SIG-M5 treated with dmso at 0.1 percent for 504 hours (cell line): ENCODE data around the gene CD300LB.
"Not testable (repeated sequence)": the region's sequence is repeated elsewhere in the genome, so short reads cannot be mapped to it uniquely, and the experiment has no call there.

Experiments used
- DNase-seq: peaks from one replicate; lab custom pipeline; 2025; ENCODE audit not compliant: unreplicated experiment; lab: John Stamatoyannopoulos, UW

The CD300LB gene

DNA sequence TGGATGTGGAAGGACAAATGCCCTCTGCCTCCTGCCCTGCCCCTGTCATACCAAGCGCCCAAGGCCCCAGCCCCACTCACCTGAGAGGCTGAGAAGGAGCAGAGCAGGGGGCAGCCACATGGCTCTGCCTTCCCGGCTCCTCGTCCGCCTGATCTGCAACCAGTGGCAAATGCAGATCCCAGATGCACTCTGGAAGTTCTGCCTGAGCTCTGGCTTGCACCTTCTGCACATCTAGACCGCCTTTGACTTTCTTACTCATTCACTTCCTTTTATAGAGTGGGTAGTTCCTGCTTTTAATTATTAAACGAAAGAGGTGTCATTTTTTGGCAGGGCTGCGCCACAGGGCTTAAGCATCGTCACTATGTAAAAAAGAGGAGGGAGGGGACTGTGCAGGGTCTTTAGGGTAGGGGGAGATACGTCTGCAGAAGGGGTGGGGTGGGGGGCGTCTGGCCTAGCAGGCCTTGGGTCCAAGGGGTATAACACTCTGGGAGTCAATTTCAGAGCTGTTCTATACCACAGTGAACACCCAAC lies at the start of gene CD300LB:
CD300LB (minus strand) TSS at position 245 of the 531 bp plus-strand sequence; CDS start at position 120, 125 bp downstream.
- DNase-seq = peak; percentile 55

DNA sequence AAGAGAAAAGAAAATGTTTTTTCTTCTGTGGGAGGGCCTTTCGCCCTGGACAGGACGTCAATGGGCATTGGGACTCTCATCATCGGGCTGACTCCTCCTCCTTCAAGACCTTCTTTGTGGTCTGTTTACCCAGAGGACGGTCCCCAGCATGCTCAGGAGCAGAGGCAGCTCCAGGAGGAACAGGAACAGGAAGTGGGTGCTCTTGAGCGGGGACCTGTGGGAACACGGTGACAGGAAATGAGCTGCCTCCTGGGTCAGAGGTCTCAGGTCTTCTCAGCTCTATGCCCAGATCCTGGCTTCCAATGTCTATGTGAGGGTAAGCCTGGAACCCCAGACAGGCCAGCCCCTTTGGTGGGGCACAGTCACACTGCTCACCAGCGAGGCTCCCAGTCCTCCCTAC lies 48.6 kb upstream of the CD300LB start:
- DNase-seq = no peak

DNA sequence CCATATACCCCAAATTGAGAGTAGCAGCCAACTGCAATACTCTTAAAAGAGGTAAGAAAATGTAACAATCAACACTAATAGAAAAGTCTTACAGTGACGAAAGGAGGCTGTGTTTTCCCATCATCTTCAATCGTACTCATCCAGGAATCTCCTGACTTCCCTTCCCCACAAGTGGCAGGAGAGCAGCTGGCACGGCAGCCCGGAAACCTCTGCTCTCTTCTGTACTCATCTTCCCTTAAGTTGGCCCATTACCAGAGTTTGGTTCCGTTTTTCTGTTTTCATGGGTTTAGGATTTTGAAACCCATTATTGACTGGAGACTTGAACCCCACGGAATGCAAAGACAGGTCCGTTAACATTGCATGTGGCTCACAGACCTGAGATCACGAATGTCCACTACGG lies 47.7 kb upstream of the CD300LB start:
- DNase-seq = no peak

DNA sequence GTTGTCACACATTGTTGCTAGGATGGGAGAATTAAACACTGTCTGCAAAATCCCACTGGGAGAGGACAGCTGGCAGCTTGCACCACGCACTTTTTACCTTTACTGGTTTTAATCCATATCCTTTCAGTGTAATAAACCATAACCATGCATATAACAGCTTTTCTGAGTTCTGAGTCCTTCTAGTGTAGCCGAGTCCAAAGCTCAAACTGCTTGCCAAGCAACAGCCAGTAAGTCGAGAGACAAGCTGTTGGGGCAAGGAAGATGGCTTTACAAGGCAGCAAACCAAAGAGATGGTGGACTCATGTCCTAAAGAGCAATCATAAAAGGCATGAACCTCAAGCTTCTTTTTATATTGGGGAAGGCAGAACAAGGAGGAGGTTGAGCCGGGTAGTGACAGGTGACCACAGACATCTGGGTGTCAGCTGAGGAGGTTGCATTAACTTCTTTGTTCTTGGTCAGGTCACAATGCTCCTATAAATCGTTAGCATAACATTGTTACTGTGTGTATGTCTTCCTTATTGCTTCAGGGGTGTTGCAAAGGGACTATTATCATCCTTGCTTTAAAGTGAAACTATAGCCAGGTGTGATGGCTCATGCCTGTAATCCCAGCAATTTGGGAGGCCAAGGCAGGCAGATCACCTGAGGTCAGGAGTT lies 43.3 kb upstream of the CD300LB start:
- DNase-seq = no peak

DNA sequence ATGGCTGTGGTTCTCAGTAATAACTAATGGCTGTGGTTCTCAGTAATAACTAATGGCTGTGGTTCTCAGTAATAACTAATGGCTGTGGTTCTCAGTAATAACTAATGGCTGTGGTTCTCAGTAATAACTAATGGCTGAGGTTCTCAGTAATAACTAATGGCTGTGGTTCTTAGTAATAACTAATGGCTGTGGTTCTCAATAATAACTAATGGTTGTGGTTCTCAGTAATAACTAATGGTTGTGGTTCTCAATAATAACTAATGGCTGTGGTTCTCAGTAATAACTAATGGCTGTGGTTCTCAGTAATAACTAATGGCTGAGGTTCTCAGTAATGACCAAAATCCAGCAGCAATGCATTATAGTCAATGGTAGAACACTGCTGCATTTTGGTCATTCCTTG lies 42.4 kb upstream of the CD300LB start:
- not testable (repeated sequence) for DNase-seq

DNA sequence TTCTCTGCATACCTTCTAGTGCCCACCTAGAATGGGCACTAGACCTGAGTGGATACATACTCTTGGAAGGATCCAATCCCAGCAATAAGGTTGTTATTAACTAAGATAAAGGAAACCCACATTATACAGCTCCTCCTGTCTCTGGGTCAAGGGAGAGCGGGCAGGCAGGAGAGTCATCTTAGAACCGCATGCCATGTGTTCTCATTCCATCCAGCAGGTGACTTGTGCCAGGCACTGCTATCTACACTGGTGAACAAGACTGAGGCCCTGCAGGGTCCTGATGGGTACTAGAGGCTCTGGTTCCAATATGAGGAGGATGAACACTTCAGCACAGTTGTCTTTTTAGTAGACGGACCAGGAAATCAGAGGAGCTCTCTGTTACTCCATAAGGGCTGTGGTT lies 41.9 kb upstream of the CD300LB start:
- DNase-seq = no peak

DNA sequence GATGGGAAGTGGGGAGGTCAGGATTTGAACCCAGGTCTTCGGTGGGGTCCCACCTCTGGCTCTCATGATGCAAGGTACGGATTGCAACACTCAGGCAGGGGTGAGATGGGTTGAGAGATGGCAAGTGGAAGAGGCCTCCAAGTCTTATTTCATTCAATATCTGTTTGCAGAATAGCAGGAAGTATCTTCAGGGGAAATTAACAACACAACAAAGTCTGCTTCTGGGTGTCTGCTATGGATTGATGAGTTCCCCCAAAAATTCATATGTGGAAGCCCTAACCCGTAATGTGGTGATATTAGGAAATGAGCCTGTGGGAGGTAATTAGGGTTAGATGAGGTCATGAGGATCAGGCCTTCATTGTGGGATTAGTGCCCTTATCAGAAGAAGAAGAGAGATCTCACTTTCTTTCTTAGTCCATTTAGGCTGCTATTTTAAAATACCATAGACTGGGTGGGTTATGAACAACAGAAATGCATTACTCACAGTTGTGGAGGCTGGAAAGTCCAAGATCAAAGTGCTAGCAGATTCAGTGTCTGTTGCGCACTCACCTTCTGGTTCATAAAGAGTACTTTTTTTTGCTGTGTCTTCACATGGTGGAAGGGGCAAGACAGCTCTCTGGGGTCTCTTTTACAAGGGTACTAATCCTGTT lies 40.5 kb upstream of the CD300LB start:
- no peak for DNase-seq

DNA sequence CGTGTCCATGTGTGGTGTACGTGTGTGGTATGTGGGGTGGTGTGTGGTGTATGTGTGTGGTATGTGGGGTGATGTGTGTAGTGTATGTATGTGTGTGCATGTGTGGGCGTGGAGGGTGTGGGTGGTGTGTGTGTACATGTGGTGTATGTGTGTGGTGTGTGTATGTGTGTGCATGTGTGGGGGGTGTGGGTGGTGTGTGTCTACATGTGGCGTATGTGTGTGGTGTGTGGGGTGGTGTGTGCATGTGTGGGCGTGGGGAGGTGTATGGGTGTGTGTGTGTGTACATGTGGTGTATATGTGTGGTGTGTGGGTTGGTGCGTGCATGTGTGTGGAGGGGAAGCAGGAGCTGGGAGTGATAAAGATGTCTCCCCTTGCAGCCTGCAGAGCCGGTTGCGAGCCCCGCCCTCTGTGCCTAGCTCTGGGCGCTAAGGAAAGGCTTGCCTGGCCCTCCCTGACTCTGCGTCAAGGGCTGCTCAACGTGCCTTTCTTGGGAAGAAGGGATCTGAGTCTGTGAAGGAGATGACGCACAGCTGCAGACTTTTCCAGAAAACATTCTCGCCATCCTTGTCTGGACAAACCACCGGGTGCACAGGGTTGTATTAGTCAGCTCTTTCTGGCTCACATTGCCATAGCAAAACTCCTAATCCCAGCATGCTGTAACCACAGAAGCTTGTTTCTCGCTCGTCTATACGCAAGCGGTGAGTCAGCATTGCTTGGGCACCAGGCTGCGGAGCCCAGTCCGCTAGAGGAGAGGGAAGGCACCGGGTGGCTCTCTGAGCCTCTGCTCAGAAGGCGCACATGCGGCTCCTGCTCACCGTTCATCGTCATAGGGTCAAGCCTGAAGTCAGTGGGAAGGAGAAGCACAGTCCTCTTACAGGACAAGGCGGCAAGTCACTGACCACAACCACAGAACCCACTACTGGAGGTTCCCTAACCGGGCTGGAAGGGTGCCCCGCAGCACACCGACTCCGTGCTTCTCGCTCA lies 38.0 kb upstream of the CD300LB start:
- peak; percentile 93 for DNase-seq

DNA sequence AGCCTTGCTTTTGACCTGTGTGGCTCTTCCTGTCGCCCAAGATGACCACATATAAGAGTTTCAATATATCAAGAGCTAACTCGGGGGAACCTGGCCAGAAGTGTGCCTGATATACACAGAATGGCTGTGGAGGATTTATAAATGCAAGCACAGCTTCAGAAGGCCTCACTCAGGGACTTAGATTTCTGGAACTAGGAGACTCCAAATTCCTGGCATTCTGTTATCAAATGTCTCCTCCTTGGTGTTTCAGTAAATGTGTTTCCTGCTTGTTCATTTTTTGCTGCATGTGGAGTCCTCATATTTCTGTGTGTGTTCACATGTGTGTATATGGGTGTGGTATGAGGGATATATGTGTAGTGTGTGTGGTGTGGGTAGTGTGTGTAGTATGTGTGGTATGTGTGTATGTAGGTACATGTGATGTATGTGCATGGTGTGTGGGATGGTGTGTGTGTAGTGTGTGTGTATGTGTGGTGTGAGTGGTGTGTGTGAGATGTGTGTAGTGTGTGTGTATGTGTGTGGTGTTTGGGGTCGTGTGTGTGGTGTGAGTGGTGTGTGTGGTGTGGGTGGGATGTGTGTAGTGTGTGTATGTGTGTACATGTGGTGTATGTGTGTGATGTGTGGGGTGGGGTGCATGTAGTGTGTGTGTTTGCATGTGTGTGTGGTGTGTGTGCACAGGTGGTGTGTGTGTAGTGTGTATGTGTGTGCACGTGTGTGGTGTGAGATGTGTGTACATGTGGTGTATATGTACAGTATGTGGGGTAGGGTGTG lies 37.0 kb upstream of the CD300LB start:
- no peak for DNase-seq

DNA sequence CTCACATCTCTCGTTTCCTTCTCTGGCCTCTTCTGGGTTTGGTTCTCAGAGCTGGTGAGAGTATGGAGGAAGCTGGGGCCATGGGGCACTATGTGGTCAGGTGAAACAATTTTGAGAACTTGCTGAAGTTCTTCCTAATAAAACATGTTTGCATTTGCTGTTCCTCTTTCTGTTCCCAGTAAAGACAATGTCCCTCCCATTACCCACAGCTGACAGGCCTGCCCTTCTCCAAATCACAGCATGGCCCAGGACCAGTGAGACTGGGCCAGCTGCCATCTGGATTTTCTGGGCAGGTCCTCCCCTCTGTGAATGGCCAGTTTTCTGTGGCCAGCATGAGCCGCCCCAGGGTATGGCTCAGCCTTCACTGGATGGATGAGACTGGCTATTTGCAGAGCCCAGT lies 36.1 kb upstream of the CD300LB start, which contains the start of gene CD300H:
CD300H (minus strand) TSS at position 113 of the 400 bp plus-strand sequence.
- peak; percentile 50 for DNase-seq

DNA sequence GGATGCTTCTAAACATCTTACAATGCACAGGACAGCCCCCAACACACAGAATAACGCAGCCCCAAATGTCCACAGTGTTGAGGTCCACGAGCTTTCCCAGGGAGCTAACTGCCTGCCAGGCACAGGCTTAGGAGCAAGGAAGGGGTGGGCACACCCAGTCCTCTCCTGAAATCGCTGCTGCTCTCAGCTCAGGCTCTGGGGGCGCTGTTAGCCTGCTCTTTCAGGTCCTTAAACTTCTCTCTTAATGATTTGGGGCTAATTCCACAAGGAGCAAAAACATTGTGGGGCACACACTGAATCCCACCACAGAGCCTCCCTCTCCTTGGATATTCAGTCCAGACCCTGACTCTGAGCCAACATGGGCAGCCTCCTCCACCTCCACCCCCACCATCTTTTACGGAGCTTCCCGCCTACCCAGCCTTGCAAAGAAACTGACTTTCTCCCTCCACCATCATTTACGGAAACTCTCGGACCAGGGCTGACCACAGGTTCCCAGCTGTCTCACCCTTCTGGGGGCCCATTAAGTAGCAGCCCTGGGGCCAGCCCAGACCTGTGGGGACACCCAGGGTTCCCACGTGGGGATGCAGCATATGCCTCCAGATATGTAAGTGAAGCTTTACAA lies 35.0 kb upstream of the CD300LB start:
- peak; percentile 47 for DNase-seq

DNA sequence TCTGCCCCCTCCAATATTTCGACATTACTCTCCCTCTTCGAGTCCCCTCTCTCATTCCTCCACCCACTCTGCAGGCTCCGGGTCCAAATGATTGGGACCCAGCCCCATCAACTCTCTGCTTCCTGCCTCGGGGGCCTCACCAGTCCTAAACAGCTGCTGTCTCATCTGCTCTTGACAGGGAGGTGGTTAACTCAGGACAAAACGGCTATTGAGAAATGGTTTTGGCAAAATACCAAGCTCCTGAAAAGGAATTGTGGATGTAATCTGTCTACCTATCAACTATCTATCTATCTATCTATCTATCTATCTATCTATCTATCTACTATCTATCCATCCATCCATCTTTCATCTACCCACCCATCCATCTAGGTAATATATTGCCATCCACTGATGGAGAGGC lies 33.9 kb upstream of the CD300LB start:
- no peak for DNase-seq

DNA sequence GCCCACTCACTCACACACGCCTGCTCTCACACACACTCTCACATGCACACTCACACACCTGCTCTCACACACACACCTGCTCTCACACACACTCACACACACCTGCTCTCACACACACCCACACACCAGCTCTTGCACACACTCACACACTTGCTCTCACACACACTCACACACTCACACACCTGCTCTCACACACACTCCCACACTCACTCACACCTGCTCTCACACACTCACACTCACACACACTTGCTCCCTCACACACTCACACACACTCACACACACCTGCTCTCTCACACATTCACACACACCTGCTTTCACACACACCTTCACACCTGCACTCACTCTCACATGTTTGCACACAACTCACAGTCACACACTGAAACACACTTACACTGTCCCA lies 32.1 kb upstream of the CD300LB start:
- no peak for DNase-seq

DNA sequence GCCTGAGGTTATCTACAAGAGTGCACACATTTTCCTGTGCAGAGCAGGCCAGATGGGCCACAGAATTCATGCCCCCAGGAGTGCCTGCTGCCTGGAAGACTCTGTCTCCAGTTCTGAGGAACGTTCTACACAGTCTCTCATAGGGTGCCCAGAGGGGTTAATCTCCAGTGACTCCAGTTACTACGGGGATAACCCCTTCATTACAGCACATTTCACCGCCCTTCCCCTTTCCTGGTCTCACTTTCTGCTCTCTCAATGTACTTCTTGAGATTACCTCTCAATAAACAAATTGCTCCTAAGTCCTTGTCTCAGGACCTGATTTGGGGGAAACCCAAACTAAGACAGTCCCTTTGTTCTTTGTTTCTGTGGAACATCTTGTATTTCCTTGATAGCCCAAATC lies 30.3 kb upstream of the CD300LB start:
- DNase-seq = no peak

DNA sequence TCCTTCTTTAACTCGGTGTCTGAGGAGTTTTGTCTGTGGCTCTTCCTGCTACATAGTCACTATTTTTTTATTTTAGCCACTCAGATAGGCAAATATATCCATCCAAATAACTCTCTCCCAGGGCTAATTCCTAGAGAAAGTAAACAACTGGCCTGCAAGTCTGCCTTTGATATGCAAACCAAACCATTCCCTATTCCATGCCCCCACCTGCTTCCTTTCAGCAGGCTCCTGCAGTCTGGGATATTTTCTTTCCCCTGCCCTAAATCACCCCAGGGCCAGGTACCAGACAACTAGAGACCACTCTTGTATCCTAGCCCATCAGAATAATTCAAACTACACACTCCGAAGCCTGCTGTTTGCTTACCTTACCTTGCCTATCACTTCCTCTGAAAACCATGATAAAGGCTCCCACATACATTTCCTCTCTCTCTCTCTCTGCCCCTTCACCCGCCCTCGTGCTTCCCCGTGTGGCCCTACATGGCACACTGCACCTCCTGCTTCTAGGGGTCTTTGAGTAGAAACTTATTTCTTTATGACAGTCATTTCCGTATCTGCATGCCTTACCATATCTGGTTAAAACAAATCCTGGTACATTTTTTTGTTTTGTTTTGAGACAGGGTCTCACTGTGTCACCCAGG lies 27.7 kb upstream of the CD300LB start:
- DNase-seq = no peak

DNA sequence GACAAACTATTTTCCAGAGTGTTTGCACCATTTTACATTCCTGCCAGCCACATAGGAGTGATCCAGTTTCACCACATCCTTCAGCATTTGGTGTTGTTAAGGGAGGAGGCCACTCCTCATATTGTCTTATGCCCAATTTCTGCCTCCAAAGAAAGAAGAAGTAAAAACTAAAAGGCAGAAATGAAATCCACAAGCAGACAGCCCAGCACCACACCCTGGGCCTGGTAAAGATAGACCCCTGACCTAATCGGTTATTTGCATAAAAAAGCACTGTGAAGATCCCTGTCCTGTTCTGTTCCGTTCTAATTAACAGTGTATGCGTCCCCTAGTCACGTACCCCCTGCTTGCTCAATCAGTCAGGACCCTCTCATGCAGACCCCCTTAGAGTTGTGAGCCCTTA lies 27.1 kb upstream of the CD300LB start:
- peak; percentile 35 for DNase-seq

DNA sequence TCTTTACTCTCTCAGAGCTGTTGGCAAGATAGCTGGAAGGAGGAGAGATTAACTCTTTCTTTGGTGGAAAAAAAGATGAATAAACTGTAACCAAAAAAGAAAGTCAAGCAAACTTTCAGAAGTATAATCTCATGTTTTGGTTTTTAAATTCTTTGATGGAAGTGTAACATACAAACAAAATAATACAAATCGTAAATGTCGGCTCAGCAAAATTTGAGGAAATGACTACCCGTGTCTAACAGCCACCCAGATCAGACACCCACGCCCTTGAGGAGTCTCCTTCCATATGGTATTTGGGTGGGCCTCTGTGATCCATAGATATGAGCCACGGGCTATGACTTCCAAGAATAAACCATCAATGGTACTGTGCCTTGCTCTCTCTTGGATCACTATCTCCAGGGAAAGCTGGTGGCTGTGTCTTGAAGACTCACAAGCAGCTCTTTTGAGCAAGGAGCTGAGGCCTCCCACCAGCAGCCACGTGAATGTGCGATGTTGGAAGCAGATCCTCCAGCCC lies 24.2 kb upstream of the CD300LB start:
- DNase-seq = no peak

DNA sequence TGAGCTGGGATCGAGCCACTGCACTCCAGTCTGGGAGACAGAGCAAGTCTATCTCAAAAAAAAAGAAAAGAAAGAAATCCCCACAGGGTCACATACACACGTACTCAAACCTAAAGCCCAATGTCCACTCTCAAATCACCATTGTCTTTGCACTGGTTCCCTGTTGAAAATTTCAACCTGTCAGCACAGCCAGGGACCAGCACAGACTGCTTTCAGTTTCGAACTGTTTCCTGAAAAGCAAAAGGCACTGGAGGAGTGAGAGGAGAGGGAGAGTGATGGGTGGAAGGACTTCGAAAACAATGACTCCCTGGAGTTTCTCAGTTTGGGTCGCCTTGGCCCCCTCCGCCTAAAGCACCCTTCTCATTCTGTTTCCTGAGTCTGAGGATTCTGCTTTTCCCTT lies 23.6 kb upstream of the CD300LB start:
- DNase-seq = no peak

DNA sequence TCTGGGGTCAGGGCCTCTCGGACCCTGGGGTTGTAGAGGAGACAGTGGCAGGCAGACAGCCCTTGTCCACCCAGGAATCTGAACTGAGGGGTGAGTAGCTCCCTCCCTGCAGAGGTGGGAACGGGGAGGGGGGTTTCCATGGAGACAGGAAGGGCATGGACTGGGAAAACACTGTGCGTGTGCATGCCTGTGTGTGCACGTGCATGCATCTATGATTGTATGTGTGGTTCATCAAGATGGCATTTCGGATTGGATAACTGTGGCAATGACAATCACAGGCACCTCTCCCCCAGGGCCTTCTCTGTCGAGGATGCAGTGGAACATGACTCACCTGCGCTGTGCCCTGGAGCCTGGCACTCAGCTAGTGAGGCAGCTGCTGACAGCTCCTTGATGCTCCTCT lies 20.8 kb upstream of the CD300LB start:
- DNase-seq = no peak

DNA sequence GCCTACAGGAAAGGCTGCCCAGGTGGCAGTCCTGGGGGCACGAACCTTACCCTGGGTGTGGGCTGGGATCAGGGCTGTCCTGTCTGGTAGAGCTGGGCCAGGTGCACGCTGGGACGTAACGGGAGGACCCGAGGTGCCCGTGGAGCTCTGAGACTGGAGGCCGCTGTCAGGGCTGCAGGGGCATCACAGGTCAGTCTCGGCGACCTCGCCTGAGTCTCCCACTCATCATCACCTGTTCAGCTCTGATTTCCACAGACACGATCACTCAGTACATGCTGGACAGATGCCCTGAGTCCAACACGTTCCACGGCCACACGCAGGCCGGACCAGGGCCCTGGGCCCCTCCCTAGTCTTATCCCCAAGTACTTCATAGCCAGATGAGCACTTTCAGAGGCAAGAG lies 19.3 kb upstream of the CD300LB start:
- no peak for DNase-seq
